Measurements from ENCODE around the gene SYNGR2. TPM values are rescaled to one million over a fixed set of nuclear protein-coding genes. Genes with fewer than 3 reads are reported as not detected.

The SYNGR2 gene
- total RNA-seq, 6 donors from 2014 or later: 110 to 265 (median 179) TPM

- H3K36me3 ChIP-seq: no peaks in the 10 kb centered on the region
- TF ChIP-seq CTCF (IDR thresholded peaks at IDR 0.05) (no peak), POLR2AphosphoS5 (IDR thresholded peaks at IDR 0.05) (no peak), POLR2A (IDR thresholded peaks at IDR 0.05) (no peak), EP300 (IDR thresholded peaks at IDR 0.05) (no peak)
- peak overlapping the region in 1 of 4 donors; percentile 32 for H3K4me3 ChIP-seq
- no peak for ATAC-seq (ENCODE audit: low FRiP score in 2 of 2)
- 63 to 76% methylated on average over 4 to 17 of the region's 20 CpGs for WGBS, 2 donors
- H3K9me3 ChIP-seq: no peaks in the 10 kb centered on the region
- H3K27ac ChIP-seq: peak overlapping the region; percentile 67 to 81 (median 78)
- no peaks in the 10 kb centered on the region for H3K27me3 ChIP-seq
- H3K4me1 ChIP-seq: peaks cover 40 to 78% (median 60%) of the 10 kb centered on the region in 4 donors
- peak in 1 of 2 donors; percentile 83 for DNase-seq
These were observed 26.8 kb upstream of the SYNGR2 start for GRCh38 chr17:78141437-78142118.

GRCh38 chr17:78142119-78142861 is 26.1 kb upstream of the SYNGR2 start:
- WGBS, 2 donors: 79 to 85% methylated on average over 13 to 16 of the region's 16 CpGs
- no peak overlapping the region for H3K4me3 ChIP-seq
- no peaks in the 10 kb centered on the region for H3K27me3 ChIP-seq
- peak overlapping the region in 3 of 4 donors; percentile 67 to 81 (median 81) for H3K27ac ChIP-seq
- ATAC-seq (ENCODE audit: low FRiP score in 2 of 2): no peak
- TF ChIP-seq POLR2AphosphoS5 (IDR thresholded peaks at IDR 0.05) (no peak), POLR2A (IDR thresholded peaks at IDR 0.05) (no peak), CTCF (IDR thresholded peaks at IDR 0.05) (no peak), EP300 (IDR thresholded peaks at IDR 0.05) (no peak)
- peak in 1 of 2 donors; percentile 87 for DNase-seq
- H3K4me1 ChIP-seq: peaks cover 40 to 82% (median 60%) of the 10 kb centered on the region in 4 donors
- H3K36me3 ChIP-seq: no peaks in the 10 kb centered on the region
- H3K9me3 ChIP-seq: no peaks in the 10 kb centered on the region

- H3K36me3 ChIP-seq: no peaks in the 10 kb centered on the region
- peaks cover 40 to 82% (median 60%) of the 10 kb centered on the region in 4 donors for H3K4me1 ChIP-seq
- H3K9me3 ChIP-seq: no peaks in the 10 kb centered on the region
- TF ChIP-seq EP300 (IDR thresholded peaks at IDR 0.05) (no peak), POLR2A (IDR thresholded peaks at IDR 0.05) (no peak), POLR2AphosphoS5 (IDR thresholded peaks at IDR 0.05) (no peak), CTCF (IDR thresholded peaks at IDR 0.05) (no peak)
- WGBS, 2 donors: 84 to 85% methylated on average over 18 to 21 of the region's 21 CpGs
- ATAC-seq (ENCODE audit: low FRiP score in 2 of 2) (no peak), DNase-seq (no peak)
- peak overlapping the region; percentile 61 to 82 (median 76) for H3K27ac ChIP-seq
- H3K27me3 ChIP-seq: no peaks in the 10 kb centered on the region
- H3K4me3 ChIP-seq: no peak overlapping the region
These were observed 24.9 kb upstream of the SYNGR2 start for GRCh38 chr17:78143214-78144146.

- DNase-seq (peak; percentile 88 to 94), ATAC-seq (ENCODE audit: low FRiP score in 2 of 2) (peak in 1 of 2 donors; percentile 67)
- Histone ChIP-seq H3K36me3 (no peaks in the 10 kb centered on the region), H3K4me3 (no peak overlapping the region), H3K9me3 (no peaks in the 10 kb centered on the region), H3K27me3 (no peaks in the 10 kb centered on the region), H3K4me1 (peaks cover 40 to 78% (median 57%) of the 10 kb centered on the region in 4 donors), H3K27ac (peak overlapping the region; percentile 61 to 82 (median 76))
- 38 to 40% methylated on average over 6 to 10 of the region's 11 CpGs for WGBS, 2 donors
- no peak for TF ChIP-seq CTCF (IDR thresholded peaks at IDR 0.05)
- peak in 1 of 2 donors; percentile 17 for TF ChIP-seq POLR2AphosphoS5 (IDR thresholded peaks at IDR 0.05)
These were observed 24.1 kb upstream of the SYNGR2 start for GRCh38 chr17:78144147-78144719.

Measured in upper lobe of left lung (tissue), 6 donors.